Measurements from ENCODE around the gene CYP2U1. TPM values are rescaled to one million over a fixed set of nuclear protein-coding genes. Genes with fewer than 3 reads are reported as not detected.

CYP2U1 gene
- total RNA-seq, 1 donor from 2014 or later, result 7.1 TPM

DNA sequence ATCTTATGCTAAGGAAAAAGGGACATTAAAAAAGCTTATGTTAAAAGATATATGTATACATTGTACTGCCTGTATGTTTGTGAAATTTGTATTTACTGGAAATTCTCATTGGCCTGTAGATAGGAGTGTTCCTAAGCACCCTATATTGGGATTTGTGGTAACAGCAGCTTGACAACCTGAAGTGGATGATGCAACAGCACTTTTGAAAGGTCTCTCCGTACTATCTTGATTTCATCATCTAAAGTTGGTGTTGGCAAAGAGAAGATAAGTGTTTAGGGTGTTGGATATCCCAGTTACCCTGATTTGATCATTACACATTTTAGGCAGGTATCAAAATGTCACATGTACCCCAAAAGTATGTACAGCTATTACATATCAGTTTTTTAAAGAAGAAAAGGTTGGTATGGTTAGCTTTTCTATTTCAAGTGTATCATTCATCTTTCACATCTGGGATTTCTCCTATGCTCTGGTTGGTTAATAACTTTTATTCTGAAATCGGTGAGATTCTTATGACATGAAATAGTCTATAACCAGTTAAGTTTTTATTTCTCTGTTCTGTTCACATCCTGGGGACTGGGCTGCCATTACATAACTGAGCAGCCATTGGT, 68.7 kb downstream of the CYP2U1 start:
- intact Hi-C loops (cut with DNase I), result loop anchor here (10.0 kb wide), 1 partner anchor 135 kb away; no protein-coding TSS in a partner anchor
- DNase-seq (ENCODE audit: missing footprints) (no peak), ATAC-seq (no peak)

DNA sequence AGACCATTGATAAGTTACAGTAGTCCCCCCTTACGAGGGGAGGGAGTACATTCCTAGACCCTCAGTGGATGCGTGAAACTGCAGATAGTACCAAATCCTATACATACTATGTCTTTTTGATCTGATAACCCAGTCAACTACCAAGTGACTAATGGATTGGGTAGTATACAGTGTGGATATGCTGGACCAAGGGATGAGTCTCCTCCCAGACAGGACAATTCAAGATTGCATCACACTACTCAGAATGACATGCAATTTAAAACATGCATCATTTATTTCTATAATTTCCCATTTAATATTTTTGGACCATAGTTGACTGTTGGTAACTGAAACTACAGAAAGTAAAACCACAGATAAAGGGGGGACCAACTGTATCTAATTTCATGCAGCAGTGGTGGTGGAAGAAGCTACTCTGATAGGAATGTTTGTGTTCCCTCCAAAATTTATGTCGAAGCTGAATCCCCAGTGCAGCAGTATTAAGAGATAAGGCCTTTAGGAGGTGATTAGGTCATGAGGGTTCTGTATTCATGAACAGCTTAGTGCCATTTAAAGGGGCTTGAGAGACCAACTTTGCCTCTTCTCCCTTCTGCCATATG, 70.3 kb downstream of the CYP2U1 start:
- intact Hi-C loops (cut with DNase I), result no loop called here
- no peak for DNase-seq (ENCODE audit: missing footprints)

More for the DNA sequence above, 70.3 kb downstream of the CYP2U1 start:
- no peak for ATAC-seq

Other genes starting within 250 kb of the CYP2U1 start
- gene PAPSS1, start 211.3 kb upstream of the CYP2U1 start, total RNA-seq, result 10.0 TPM
- 23.2 TPM for gene SGMS2, start 106.6 kb upstream of the CYP2U1 start, total RNA-seq
- gene HADH, start 58.3 kb downstream of the CYP2U1 start, total RNA-seq, result 260 TPM
- 0.32 TPM for gene LEF1, start 237.4 kb downstream of the CYP2U1 start, total RNA-seq